ENCODE measurements around the gene CENPP.

The CENPP gene

GRCh38 chr9:92483627-92484545 lies 158.1 kb downstream of the CENPP start:
- Mint-ChIP-seq H3K36me3 (no peaks in the 10 kb centered on the region), H3K4me3 (no peak overlapping the region), H3K9me3 (no peaks in the 10 kb centered on the region), H3K27ac (no peak overlapping the region), H3K27me3 (no peaks in the 10 kb centered on the region), H3K4me1 (peaks cover 8% of the 10 kb centered on the region)
- ATAC-seq, result no peak

- ATAC-seq, result no peak
- no peaks in the 10 kb centered on the region for H3K36me3 Mint-ChIP-seq
These were observed 158.8 kb downstream of the CENPP start for GRCh38 chr9:92484563-92484962.

GRCh38 chr9:92486371-92486770 lies 160.6 kb downstream of the CENPP start:
- no peaks in the 10 kb centered on the region for H3K27me3 Mint-ChIP-seq
- no peak for ATAC-seq

More at GRCh38 chr9:92484563-92484962, 158.8 kb downstream of the CENPP start:
- Mint-ChIP-seq H3K27me3 (no peaks in the 10 kb centered on the region), H3K4me1 (peaks cover 8% of the 10 kb centered on the region), H3K4me3 (no peak overlapping the region), H3K9me3 (no peaks in the 10 kb centered on the region), H3K27ac (no peak overlapping the region)

GRCh38 chr9:92488681-92489550 lies 163.2 kb downstream of the CENPP start:
- Mint-ChIP-seq H3K4me1 (no peaks in the 10 kb centered on the region), H3K9me3 (no peaks in the 10 kb centered on the region), H3K27me3 (no peaks in the 10 kb centered on the region), H3K36me3 (no peaks in the 10 kb centered on the region), H3K27ac (no peak overlapping the region), H3K4me3 (no peak overlapping the region)
- ATAC-seq, result no peak

More at GRCh38 chr9:92486371-92486770, 160.6 kb downstream of the CENPP start:
- no peak overlapping the region for H3K4me3 Mint-ChIP-seq
- H3K27ac Mint-ChIP-seq, result no peak overlapping the region
- H3K36me3 Mint-ChIP-seq, result no peaks in the 10 kb centered on the region
- H3K9me3 Mint-ChIP-seq, result no peaks in the 10 kb centered on the region
- H3K4me1 Mint-ChIP-seq, result peaks cover 2% of the 10 kb centered on the region

GRCh38 chr9:92492781-92493401 lies 167.1 kb downstream of the CENPP start:
- no peaks in the 10 kb centered on the region for H3K9me3 Mint-ChIP-seq

GRCh38 chr9:92493749-92494387 lies 168.1 kb downstream of the CENPP start:
- Mint-ChIP-seq H3K27ac (no peak overlapping the region), H3K4me3 (no peak overlapping the region), H3K36me3 (no peaks in the 10 kb centered on the region), H3K4me1 (no peaks in the 10 kb centered on the region), H3K27me3 (no peaks in the 10 kb centered on the region), H3K9me3 (no peaks in the 10 kb centered on the region)
- no peak for ATAC-seq

More at GRCh38 chr9:92492781-92493401, 167.1 kb downstream of the CENPP start:
- H3K27me3 Mint-ChIP-seq, result no peaks in the 10 kb centered on the region
- H3K4me1 Mint-ChIP-seq, result no peaks in the 10 kb centered on the region
- no peak overlapping the region for H3K27ac Mint-ChIP-seq
- no peaks in the 10 kb centered on the region for H3K36me3 Mint-ChIP-seq
- no peak overlapping the region for H3K4me3 Mint-ChIP-seq
- ATAC-seq, result no peak

GRCh38 chr9:92494856-92495255 lies 169.1 kb downstream of the CENPP start:
- no peak for ATAC-seq
- Mint-ChIP-seq H3K9me3 (no peaks in the 10 kb centered on the region), H3K4me3 (no peak overlapping the region), H3K27me3 (no peaks in the 10 kb centered on the region), H3K27ac (no peak overlapping the region), H3K4me1 (no peaks in the 10 kb centered on the region), H3K36me3 (no peaks in the 10 kb centered on the region)

GRCh38 chr9:92496396-92497176 lies 170.8 kb downstream of the CENPP start:
- no peaks in the 10 kb centered on the region for H3K9me3 Mint-ChIP-seq

GRCh38 chr9:92499701-92500100 lies 173.9 kb downstream of the CENPP start:
- H3K4me3 Mint-ChIP-seq, result no peak overlapping the region
- no peak overlapping the region for H3K27ac Mint-ChIP-seq
- H3K9me3 Mint-ChIP-seq, result no peaks in the 10 kb centered on the region
- no peak for ATAC-seq
- no peaks in the 10 kb centered on the region for H3K36me3 Mint-ChIP-seq
- H3K4me1 Mint-ChIP-seq, result no peaks in the 10 kb centered on the region
- H3K27me3 Mint-ChIP-seq, result no peaks in the 10 kb centered on the region

More at GRCh38 chr9:92496396-92497176, 170.8 kb downstream of the CENPP start:
- no peak overlapping the region for H3K4me3 Mint-ChIP-seq
- no peak for ATAC-seq
- H3K27me3 Mint-ChIP-seq, result no peaks in the 10 kb centered on the region
- no peaks in the 10 kb centered on the region for H3K4me1 Mint-ChIP-seq
- H3K36me3 Mint-ChIP-seq, result no peaks in the 10 kb centered on the region
- no peak overlapping the region for H3K27ac Mint-ChIP-seq

- Mint-ChIP-seq H3K4me1 (no peaks in the 10 kb centered on the region), H3K36me3 (no peaks in the 10 kb centered on the region), H3K9me3 (no peaks in the 10 kb centered on the region), H3K4me3 (no peak overlapping the region), H3K27ac (no peak overlapping the region), H3K27me3 (no peaks in the 10 kb centered on the region)
- ATAC-seq, result no peak
These were observed 175.0 kb downstream of the CENPP start for GRCh38 chr9:92500725-92501124.

GRCh38 chr9:92501671-92502393 lies 176.1 kb downstream of the CENPP start:
- H3K27ac Mint-ChIP-seq, result no peak overlapping the region
- H3K4me1 Mint-ChIP-seq, result no peaks in the 10 kb centered on the region
- peak; percentile 67 for ATAC-seq
- no peaks in the 10 kb centered on the region for H3K9me3 Mint-ChIP-seq
- no peak overlapping the region for H3K4me3 Mint-ChIP-seq
- H3K36me3 Mint-ChIP-seq, result no peaks in the 10 kb centered on the region
- no peaks in the 10 kb centered on the region for H3K27me3 Mint-ChIP-seq

- Mint-ChIP-seq H3K27ac (no peak overlapping the region), H3K9me3 (no peaks in the 10 kb centered on the region), H3K4me3 (no peak overlapping the region), H3K36me3 (no peaks in the 10 kb centered on the region), H3K27me3 (no peaks in the 10 kb centered on the region), H3K4me1 (no peaks in the 10 kb centered on the region)
- no peak for ATAC-seq
These were observed 177.4 kb downstream of the CENPP start for GRCh38 chr9:92503156-92503555.

GRCh38 chr9:92504881-92505280 lies 179.1 kb downstream of the CENPP start:
- H3K27ac Mint-ChIP-seq, result no peak overlapping the region
- ATAC-seq, result no peak
- H3K4me1 Mint-ChIP-seq, result no peaks in the 10 kb centered on the region
- no peaks in the 10 kb centered on the region for H3K27me3 Mint-ChIP-seq
- H3K4me3 Mint-ChIP-seq, result no peak overlapping the region
- H3K9me3 Mint-ChIP-seq, result no peaks in the 10 kb centered on the region
- H3K36me3 Mint-ChIP-seq, result no peaks in the 10 kb centered on the region

All from stimulated activated memory B cell treated with anti-CD40 and anti-IgM and Interleukin-4, amounts not matched to agents 10 μg/mL and 1 μg/mL and 100 μg/mL, for 72 hours (primary cell).